Activated naive CD4-positive, alpha-beta T cell (primary cell): ENCODE data around the gene LRP1B.
"Not testable (repeated sequence)": the region's sequence is repeated elsewhere in the genome, so short reads cannot be mapped to it uniquely, and the experiment has no call there.

Experiments used
- DNase-seq, 4 experiments: peaks; one replicate each; lab custom pipeline; 2025; lab: John Stamatoyannopoulos, UW

Gene LRP1B

GRCh38 chr2:140338795-140339194, 1792.0 kb downstream of the LRP1B start:
- DNase-seq, result no peak

DNA sequence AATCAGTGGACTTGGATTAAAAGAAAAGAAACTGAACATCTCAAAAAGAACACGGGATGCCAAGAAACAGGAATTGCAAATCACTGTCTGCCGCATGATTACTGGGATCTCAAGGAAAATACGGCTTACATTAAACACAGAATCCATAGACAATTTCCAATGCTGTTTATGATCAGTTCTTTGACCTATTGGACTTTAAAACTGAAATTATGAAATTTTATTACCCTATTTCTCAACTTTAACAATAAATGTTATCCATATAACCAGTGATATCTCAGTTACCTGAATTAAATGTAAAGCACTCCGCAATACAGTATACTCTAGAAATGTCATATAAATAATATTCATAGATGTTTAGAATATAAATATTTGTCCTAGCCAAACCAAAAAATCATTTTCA, 1793.8 kb downstream of the LRP1B start:
- no peak for DNase-seq

GRCh38 chr2:140316345-140316744, 1814.5 kb downstream of the LRP1B start:
- no peak for DNase-seq

DNA sequence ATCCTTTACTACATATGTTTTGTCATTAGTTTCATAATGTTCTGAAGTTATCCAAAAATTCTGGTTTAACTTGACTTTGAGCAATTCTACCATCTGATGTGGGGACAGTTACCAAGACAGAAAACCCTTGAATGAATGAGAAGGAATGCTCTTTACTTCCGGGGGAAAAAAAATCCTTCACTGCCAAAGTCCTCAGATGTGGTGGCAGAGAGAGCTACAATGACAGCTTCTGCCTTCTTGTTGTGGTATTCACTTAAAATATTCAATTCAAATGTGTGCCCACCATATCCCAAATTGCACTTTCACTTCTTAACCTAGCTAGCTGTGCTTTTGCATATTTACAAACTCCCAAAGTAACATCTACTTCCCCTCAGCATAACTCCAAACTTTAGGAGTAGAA, 1818.9 kb downstream of the LRP1B start:
- DNase-seq, result no peak

DNA sequence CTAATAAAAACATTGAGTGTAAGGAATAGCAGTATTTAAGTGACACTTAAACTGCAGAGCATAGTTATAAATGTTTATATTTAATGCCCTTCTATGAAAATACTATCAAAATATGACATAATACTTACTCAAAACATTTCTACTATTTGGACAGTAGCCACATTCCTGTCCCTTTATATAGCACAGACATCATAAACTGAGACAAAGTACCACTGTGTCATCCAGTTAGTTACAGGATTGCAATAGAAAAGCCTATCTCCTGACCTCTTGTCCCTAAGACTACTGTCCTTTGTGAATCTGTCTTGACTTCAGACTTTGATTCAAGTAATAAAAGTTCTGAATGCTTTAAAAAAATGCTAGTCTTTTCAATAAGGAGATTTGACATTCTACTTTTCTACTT, 1822.1 kb downstream of the LRP1B start:
- DNase-seq, result no peak

DNA sequence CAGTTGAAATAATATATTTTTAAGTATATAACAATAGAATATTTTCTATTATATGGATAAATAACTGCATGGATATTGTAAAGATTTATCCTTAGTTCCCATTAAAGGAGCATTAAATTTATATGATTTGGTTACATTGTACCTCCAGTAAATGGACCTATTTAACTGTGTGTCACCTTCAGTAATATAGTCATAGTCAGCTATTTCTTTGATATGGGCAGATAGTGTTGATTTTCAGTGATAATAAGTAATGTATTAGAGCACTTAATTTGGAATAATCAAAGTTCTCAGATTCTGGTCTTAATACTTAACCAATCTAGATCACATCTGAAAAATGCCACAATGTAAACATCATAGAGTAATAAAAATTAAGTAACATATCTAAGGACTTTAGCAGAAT, 1823.3 kb downstream of the LRP1B start:
- DNase-seq, result no peak

- no peak for DNase-seq
Observed at GRCh38 chr2:140295767-140296166, 1835.0 kb downstream of the LRP1B start.

GRCh38 chr2:140288726-140289125, 1842.1 kb downstream of the LRP1B start:
- no peak for DNase-seq

GRCh38 chr2:140288213-140288612, 1842.6 kb downstream of the LRP1B start:
- DNase-seq, result no peak

DNA sequence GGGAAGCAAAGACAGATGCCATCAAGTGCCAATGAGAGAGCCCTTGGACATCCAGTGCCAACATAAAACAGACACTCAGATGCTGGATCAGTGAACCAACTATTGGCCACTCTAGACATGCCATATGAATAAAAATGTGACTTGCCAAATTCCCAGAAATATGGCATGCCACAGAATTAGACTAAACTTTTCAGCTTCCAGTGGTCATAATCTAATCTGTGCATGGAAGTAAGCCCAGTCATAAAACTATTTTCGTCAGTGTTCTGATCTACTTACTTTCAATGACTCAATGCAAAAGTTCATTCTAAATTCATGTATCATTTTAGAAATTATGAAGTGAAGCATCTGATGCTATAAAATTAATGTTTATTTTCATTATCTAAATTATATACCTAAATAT, 1844.4 kb downstream of the LRP1B start:
- no peak for DNase-seq

DNA sequence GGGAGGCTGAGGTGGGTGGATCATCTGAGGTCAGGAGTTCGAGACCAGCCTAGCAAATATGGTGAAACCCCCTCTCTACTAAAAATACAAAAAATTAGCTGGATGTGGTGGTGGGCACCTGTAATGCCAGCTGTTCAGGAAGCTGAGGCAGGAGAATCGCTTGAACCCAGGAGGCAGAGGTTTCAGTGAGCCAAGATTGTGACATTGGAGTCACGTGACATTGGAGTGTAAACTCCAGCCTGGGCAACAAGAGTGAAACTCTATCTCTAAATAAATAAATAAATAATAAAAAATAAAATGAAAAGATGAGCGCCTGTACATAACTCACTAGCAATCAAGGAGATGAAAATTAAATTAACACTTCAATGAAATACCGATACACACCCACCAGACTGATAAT, 1853.5 kb downstream of the LRP1B start:
- DNase-seq, result not testable (repeated sequence)

DNA sequence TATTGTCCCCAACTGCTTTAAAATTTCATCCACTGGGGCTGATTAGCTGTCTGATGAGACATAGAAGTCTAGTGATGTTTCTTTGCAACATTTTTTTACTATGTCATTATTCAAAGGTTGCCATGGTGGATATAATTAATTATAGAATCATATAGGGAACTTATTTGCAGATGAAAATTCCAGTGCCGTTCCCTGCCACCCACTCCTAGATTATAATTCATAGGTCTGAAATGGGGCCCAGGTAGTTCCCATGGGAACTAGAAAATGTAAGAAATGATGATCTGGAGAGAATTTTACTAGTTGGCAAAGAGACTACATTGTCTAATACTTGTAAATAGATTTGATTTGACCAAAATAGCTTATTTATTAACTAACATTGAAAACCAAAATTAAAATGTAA, 1854.2 kb downstream of the LRP1B start:
- no peak for DNase-seq

- no peak for DNase-seq
Observed at GRCh38 chr2:140275427-140275826, 1855.4 kb downstream of the LRP1B start.

DNA sequence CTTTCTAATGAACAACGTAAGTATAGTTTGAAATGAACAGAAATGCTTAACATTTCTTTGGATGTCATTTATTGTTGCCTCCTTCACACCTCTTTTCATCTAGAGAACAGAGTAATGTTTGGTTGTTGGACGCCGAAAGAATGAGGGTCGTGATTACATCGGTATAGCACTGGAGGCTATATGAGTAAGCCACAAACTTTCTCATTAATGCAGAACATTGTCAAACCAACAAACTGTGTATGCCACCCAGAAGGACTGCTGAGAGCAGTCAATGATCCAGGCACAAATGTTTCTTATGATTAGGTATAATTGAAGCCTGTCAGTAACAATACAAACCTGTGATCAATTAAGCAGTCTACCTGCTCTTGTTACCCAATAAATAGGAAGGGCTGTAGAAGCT, 1855.9 kb downstream of the LRP1B start:
- DNase-seq, result no peak

GRCh38 chr2:140273958-140274357, 1856.9 kb downstream of the LRP1B start:
- no peak for DNase-seq

DNA sequence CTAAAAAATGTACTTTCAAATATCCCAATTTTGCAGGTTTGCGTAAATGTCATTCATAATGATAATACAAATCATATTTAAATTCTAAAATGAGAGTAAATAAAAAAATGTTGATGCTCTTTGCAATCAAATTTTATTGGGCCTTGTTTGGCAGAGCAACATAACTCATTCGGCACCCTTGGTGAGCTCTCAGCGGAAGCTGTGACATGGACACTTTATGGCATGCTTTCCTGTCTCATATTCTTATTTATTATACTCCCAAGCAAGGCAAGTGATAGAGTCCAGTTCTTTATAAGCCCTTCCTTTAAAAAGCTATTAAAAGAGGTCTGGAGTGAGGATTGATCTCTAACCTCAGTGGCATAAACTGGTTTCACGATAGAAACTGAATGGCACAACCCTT, 1857.4 kb downstream of the LRP1B start:
- no peak for DNase-seq

DNA sequence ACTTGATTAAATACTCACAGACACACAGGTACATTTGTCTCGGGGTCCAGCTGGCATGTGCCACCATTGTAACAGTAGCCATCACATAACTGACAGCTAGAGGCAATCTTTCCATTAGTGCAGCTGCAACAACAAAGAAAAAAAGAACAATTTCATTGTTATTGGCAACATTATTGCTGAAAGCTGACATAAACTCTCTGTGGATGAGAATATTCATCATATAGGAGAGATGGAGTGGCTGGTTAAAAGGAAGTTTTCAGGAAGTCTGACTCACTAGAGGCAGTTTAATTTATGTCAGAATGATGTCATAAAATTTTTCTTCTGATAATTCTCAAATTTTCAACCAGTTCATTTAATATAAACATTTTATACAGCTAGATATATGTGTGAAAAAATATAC, 1860.6 kb downstream of the LRP1B start:
- DNase-seq, result no peak

- no peak for DNase-seq
Observed at GRCh38 chr2:140269000-140269399, 1861.8 kb downstream of the LRP1B start.

DNA sequence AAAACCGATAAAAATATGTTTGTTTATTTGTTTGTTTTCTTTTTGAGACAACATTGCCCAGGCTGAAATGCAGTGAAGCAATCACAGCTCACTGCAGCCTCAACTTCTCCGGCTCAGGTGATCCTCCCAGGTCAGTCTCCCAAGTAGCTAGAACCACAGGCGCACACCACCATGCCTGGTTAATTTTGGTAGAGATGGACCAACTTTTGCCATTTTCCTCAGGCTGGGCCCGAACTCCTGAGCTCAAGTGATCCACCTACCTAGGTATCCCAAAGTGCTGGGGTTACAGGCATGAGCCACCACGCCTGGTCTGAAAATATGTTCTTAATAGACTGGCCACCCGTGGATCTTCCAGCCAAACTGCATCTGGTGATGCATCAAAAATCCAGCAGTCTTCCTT, 1867.9 kb downstream of the LRP1B start:
- no peak for DNase-seq

DNA sequence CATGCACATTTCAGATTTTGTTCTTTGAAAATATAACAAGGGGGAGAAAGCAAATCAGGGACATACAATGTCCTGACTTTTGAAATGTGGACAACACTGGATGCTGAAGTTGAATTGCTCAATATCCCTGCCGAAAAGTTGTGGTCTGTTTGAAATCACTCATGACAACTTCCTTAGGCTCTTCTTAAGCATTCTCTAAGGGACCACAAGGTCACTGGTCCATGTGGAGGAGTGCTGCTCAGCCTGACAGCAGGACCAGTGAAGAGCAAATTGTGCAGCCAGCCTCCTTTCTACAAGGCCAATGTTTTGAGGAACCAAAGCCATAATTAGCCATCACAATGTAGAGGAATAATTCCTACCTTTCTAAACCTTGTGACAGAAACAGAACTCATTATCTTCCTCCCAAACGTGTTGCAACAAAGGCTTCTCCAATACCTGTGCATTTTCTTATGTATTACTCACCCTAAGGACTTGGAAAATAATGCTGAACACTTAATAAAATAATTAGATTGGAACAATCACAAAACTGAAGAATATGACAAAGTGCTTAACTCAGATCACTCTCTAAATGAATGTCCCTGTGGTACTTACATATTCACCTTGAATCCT, 1873.0 kb downstream of the LRP1B start:
- no peak for DNase-seq

DNA sequence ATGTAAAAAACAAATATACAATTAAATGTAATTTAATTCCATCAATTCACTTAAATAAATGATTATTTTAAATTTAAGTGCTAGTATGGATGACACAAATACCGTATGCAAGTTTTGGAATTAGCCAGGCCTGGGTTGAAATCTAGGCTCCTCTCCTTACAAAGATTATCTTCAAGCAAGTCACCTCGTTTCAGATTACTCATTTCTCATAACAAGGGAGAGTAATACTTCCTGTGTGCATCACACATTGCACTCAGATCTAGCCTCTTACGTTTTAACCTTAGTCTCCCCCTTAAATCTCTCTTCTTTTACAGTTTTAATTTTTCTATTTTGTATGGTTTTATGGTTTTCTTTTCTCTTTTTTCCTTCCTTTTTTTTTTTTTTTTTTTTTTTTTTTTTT, 1874.7 kb downstream of the LRP1B start:
- no peak for DNase-seq

DNA sequence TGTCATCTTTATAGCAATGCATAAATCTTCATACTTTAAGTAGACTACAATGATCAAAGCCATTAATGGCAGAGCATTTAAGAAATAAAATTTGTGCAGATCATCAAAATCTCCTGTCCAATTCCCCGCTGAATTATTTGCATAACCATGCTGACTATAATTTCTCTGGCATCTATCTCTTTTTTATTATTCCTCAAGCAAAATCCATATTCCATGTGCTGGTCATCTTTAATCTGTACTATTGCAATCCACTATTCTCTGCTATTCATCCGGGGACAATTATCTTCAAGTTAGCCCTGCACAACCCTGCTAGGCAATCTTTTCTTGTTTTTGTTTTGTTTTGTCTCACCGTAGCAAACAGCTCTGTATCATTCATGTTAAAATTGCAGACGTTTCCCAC, 1881.0 kb downstream of the LRP1B start:
- no peak for DNase-seq

DNA sequence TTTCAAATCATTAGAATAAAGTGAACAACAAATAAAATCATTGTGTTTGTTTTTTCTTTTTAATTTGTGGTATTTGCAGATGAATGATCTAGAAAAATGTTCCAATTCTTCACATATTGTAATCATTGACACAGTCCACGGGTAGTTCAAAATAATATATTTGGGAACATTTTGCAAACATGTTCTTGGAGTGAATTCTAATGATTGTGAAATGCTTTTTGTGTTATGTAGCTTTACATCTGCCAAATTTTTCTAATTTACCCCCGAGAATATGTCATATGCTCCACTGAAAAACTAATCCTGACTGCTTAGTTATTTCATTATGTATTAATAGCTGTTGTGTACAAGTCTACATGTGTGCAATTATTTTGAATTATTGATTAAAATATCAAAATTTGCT, 1882.2 kb downstream of the LRP1B start:
- no peak for DNase-seq

- DNase-seq, result no peak
Observed at GRCh38 chr2:140247451-140248195, 1883.2 kb downstream of the LRP1B start.
